HL-60 (cell line): ENCODE measurements around the gene FSD2.

Experiments
- POLR2AphosphoS5 ChIP-seq: IDR thresholded peaks from 2 replicates; pipeline ENCODE4 v1.6.1; 2012; ENCODE audit warnings: low read depth
- TF ChIP-seq, protein P1 (sequence below): IDR thresholded peaks from 2 replicates; pipeline ENCODE4 v1.6.1; 2012; ENCODE audit warnings: low read depth; ENCODE audit not compliant: insufficient replicate concordance
- TF ChIP-seq, protein P2 (sequence below): IDR thresholded peaks from one replicate; pipeline ENCODE4 v1.5.1; 2011; ENCODE audit warnings: low read length, control low read depth, inconsistent platforms; ENCODE audit not compliant: insufficient read depth

DNA sequence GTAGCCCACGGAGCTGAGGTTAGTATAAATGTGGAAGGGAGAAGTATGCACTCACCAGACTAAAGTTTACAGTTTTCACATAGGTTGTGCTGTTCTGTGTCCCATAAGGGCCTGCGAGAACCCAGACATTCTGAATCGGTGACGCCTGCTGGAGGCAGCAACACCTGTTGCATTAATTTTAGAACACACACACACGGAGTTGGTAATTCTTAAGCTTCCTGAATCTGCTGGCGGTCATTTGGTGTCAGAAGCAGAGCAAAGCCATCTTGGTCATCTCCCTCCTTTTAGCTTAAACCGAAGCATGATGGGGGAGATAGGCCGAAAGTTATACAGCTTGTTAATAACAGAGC lies 55.1 kb downstream of the FSD2 start:
- TF ChIP-seq, protein P1, sequence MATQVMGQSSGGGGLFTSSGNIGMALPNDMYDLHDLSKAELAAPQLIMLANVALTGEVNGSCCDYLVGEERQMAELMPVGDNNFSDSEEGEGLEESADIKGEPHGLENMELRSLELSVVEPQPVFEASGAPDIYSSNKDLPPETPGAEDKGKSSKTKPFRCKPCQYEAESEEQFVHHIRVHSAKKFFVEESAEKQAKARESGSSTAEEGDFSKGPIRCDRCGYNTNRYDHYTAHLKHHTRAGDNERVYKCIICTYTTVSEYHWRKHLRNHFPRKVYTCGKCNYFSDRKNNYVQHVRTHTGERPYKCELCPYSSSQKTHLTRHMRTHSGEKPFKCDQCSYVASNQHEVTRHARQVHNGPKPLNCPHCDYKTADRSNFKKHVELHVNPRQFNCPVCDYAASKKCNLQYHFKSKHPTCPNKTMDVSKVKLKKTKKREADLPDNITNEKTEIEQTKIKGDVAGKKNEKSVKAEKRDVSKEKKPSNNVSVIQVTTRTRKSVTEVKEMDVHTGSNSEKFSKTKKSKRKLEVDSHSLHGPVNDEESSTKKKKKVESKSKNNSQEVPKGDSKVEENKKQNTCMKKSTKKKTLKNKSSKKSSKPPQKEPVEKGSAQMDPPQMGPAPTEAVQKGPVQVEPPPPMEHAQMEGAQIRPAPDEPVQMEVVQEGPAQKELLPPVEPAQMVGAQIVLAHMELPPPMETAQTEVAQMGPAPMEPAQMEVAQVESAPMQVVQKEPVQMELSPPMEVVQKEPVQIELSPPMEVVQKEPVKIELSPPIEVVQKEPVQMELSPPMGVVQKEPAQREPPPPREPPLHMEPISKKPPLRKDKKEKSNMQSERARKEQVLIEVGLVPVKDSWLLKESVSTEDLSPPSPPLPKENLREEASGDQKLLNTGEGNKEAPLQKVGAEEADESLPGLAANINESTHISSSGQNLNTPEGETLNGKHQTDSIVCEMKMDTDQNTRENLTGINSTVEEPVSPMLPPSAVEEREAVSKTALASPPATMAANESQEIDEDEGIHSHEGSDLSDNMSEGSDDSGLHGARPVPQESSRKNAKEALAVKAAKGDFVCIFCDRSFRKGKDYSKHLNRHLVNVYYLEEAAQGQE = no peak
- TF ChIP-seq, protein P2, sequence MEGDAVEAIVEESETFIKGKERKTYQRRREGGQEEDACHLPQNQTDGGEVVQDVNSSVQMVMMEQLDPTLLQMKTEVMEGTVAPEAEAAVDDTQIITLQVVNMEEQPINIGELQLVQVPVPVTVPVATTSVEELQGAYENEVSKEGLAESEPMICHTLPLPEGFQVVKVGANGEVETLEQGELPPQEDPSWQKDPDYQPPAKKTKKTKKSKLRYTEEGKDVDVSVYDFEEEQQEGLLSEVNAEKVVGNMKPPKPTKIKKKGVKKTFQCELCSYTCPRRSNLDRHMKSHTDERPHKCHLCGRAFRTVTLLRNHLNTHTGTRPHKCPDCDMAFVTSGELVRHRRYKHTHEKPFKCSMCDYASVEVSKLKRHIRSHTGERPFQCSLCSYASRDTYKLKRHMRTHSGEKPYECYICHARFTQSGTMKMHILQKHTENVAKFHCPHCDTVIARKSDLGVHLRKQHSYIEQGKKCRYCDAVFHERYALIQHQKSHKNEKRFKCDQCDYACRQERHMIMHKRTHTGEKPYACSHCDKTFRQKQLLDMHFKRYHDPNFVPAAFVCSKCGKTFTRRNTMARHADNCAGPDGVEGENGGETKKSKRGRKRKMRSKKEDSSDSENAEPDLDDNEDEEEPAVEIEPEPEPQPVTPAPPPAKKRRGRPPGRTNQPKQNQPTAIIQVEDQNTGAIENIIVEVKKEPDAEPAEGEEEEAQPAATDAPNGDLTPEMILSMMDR = no peak
- no peak for TF ChIP-seq POLR2AphosphoS5
